Measurements from ENCODE around the gene ATG7.

The ATG7 gene

DNA sequence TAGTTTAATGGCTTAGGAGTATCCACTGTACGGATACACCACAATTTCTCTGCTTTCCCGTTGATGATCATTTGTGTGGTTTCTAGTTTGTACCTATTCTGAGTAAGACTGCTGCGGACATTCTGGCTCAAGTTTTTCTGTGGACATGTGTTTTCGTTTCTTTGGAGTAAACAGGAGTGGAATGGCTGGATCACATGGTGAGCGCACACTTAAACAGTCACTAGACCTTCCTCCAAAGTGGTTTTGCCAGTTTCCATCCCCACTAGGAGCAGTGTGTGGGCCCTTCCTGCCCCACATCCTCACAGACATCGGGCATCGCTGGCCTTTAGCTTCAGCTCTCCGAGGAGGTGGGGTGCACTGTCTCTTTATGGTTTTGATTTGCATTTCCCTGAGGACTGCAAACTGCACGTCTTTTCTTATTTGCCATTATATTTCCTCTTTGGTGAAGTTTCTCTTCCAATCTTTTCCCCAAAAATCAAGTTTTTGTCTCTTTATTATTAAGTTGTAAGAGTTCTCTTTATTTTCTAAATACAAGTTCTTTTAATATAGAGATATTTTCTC lies 277.5 kb downstream of the ATG7 start:
- no peak for DNase-seq (ENCODE audit: insufficient read length)

DNA sequence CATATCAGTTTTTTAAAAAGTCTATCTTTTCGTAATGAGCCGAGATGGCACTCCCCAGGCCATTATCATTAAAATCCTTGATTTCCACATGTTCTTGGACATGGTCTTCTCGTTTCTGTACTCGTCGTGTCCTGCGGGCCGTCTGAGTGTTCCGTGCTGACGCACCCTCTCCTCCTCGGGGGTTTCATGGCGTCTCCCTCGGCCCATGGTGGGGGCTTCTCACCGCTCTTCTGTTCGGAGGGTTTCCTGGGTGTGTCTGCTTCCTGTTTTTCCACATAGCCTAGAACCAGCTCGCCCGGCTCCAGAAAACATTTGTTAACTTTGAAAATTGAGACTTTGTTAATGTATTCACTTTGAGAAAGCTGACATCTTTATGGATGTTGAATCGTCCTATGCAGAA lies 278.8 kb downstream of the ATG7 start:
- TF ChIP-seq POLR2A (IDR thresholded peaks at IDR 0.05; ENCODE audit: low read depth, low read length) (no peak), TAF1 (IDR thresholded peaks at IDR 0.05; ENCODE audit: borderline replicate concordance, low read depth, low read length) (no peak), POLR2AphosphoS5 (IDR thresholded peaks at IDR 0.05; ENCODE audit: low read depth, low read length) (no peak)
- no peak for DNase-seq (ENCODE audit: insufficient read length)
- no peak for FAIRE-seq

More for the DNA sequence above, 277.5 kb downstream of the ATG7 start:
- TF ChIP-seq TAF1 (IDR thresholded peaks at IDR 0.05; ENCODE audit: borderline replicate concordance, low read depth, low read length), result no peak
- TF ChIP-seq POLR2AphosphoS5 (IDR thresholded peaks at IDR 0.05; ENCODE audit: low read depth, low read length), result no peak
- no peak for TF ChIP-seq POLR2A (IDR thresholded peaks at IDR 0.05; ENCODE audit: low read depth, low read length)
- FAIRE-seq, result no peak

DNA sequence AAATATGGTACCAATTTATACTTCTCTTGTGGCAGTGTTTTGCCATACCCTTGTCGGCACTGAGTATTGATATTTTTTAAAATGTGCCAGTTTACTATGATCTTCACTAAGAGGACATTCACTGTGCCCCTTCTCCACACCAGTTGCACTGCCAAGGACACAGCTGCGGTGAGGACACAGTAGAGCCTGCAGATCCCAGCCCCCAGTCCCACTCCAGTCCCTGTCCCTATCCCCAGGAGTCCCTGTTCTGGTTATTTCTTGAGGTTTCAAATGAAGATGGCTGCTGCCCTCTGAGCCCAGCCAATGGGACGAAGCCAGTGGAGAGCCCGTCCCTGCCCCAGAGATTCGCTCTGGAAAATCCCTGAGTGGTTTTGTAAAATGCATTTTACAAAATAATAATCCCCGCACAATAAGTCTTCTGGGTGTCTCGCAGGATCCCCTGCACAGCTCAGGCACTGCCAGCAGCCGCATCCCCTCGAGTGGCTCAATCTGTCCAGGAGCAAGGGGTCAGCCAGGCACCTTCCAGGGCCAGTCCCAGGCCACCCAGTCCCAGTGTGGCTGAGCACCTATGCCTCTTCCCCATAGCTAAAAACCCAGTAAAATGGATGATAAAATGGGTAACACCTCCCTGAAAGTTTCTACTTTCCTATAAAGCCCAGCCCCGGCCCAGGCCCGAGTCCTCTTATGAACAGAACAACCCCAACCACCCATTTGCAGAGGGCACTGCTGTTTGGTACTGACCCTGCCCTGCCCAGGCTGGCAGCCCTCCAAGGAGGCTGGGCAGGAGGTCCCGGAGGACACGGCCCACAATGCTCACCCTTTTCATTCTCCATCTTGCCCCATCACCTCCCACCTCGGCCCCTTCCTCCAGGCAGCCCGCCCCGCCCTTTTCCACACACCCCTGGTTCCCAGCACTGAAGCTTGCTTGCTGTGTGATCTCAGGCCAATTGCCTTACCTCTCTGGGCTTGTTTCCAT lies 280.4 kb downstream of the ATG7 start:
- TF ChIP-seq POLR2A (IDR thresholded peaks at IDR 0.05; ENCODE audit: low read depth, low read length) (no peak), POLR2AphosphoS5 (IDR thresholded peaks at IDR 0.05; ENCODE audit: low read depth, low read length) (no peak), TAF1 (IDR thresholded peaks at IDR 0.05; ENCODE audit: borderline replicate concordance, low read depth, low read length) (no peak)
- DNase-seq (ENCODE audit: insufficient read length), result no peak

DNA sequence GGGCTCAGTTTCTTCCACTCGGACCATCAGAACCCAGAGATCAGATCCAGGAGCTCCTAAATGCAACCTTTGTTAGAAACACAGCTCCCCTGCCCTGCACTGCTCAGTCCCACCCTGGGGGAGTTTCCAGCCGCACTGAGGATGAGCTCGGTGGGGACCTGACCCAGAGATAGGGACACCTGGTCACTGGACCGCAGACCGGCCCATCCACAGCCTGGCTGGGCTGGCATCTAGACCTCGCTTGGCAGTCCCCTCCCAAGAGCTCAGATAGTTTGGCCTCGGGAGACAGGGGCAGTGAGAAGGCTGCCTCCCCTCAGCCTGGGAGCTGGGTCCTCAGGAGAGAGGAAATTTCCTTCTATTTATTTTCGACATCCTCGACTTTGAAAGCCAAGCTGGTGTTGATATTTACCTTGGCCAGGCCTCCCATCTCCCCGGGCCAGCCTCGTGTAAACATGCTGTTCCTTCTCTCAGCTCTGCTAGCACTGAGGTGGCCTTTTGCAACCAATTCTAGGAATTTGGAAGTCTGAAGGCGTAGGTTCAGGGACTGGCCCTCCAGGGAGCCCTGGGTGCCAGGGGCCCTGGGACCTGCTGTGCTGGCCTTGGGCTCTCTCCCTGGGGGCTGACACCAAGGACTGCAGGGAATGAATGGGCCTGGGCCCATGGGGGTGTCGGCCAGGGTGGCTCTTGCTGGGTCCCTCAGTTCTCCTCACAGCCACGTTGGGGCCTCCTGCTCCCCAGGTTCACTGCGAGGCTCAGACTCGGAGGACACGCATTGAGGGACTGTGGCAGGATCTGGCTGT lies 281.4 kb downstream of the ATG7 start:
- TF ChIP-seq POLR2AphosphoS5 (IDR thresholded peaks at IDR 0.05; ENCODE audit: low read depth, low read length), result no peak
- TF ChIP-seq POLR2A (IDR thresholded peaks at IDR 0.05; ENCODE audit: low read depth, low read length), result no peak
- no peak for TF ChIP-seq TAF1 (IDR thresholded peaks at IDR 0.05; ENCODE audit: borderline replicate concordance, low read depth, low read length)
- FAIRE-seq, result no peak
- no peak for DNase-seq (ENCODE audit: insufficient read length)

More for the DNA sequence above, 280.4 kb downstream of the ATG7 start:
- no peak for FAIRE-seq

DNA sequence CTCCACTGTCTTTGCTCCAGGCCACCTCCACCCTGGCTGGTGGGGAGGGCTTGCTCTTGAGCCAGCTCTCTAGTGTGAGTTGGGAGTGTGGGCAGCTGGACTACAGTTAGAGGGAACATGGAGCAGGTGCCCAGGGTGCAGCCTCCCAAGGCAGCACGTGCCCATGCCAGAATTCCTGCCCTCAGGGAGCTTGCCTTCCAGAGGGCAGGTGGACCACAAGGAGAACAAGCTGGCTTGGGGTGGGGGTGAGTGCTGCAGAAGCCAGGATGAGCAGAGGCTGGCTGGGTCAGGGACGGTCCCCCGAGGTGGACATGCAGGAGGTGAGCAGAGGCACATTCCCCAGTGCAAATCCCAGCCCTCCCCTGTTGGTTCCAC lies 282.0 kb downstream of the ATG7 start:
- DNase-seq (ENCODE audit: insufficient read length), result no peak
- no peak for TF ChIP-seq TAF1 (IDR thresholded peaks at IDR 0.05; ENCODE audit: borderline replicate concordance, low read depth, low read length)
- TF ChIP-seq POLR2A (IDR thresholded peaks at IDR 0.05; ENCODE audit: low read depth, low read length), result no peak
- no peak for TF ChIP-seq POLR2AphosphoS5 (IDR thresholded peaks at IDR 0.05; ENCODE audit: low read depth, low read length)
- no peak for FAIRE-seq

DNA sequence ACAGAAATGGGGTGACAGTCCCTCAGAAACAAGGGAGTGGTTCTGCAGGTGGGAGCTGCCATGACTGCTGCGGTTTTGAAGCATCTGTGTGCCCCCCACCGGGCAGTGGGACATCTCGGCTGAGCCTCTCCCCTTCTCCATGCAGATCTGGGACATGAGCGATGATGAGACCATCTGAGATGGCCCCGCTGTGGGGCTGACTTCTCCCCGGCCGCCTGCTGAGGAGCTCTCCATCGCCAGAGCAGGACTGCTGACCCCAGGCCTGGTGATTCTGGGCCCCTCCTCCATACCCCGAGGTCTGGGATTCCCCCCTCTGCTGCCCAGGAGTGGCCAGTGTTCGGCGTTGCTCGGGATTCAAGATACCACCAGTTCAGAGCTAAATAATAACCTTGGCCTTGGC lies 282.5 kb downstream of the ATG7 start:
- FAIRE-seq (no peak), DNase-seq (ENCODE audit: insufficient read length) (no peak)
- TF ChIP-seq POLR2A (IDR thresholded peaks at IDR 0.05; ENCODE audit: low read depth, low read length) (no peak), POLR2AphosphoS5 (IDR thresholded peaks at IDR 0.05; ENCODE audit: low read depth, low read length) (no peak), TAF1 (IDR thresholded peaks at IDR 0.05; ENCODE audit: borderline replicate concordance, low read depth, low read length) (no peak)

DNA sequence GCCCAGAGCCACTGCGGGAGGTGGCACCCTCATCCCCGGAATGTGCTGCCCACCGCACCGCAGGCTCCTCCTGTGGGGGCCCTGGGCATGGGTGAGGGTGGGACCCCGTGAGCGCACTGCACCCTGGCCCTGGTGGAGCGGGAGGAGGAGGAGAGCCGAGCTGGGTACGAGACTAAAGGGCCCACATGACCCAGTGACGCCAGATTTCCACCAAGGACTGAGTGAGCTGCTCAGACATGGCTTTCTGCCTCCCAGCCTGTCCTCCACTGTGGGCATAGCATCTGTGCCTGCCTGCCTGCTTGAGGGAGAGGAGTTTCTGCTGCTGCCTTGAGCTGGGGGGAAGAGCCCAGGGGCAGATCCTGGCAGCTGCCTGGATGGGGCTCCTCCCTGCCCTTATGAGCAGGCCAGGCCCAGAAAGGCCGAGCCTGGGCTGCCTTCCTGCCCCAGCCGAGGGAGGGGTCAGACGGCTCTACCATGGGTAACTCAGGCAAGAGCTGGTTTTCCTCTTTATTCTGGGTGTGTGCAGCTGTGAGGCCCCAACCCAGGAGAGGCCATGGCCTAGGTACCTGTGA lies 283.1 kb downstream of the ATG7 start:
- FAIRE-seq, result no peak
- DNase-seq (ENCODE audit: insufficient read length), result no peak
- TF ChIP-seq TAF1 (IDR thresholded peaks at IDR 0.05; ENCODE audit: borderline replicate concordance, low read depth, low read length) (no peak), POLR2AphosphoS5 (IDR thresholded peaks at IDR 0.05; ENCODE audit: low read depth, low read length) (0 out of 2 replicates have a peak, but pooled peaks have one; percentile 25), POLR2A (IDR thresholded peaks at IDR 0.05; ENCODE audit: low read depth, low read length) (peak; percentile 22; the same call in 1 of the 2 replicates)

DNA sequence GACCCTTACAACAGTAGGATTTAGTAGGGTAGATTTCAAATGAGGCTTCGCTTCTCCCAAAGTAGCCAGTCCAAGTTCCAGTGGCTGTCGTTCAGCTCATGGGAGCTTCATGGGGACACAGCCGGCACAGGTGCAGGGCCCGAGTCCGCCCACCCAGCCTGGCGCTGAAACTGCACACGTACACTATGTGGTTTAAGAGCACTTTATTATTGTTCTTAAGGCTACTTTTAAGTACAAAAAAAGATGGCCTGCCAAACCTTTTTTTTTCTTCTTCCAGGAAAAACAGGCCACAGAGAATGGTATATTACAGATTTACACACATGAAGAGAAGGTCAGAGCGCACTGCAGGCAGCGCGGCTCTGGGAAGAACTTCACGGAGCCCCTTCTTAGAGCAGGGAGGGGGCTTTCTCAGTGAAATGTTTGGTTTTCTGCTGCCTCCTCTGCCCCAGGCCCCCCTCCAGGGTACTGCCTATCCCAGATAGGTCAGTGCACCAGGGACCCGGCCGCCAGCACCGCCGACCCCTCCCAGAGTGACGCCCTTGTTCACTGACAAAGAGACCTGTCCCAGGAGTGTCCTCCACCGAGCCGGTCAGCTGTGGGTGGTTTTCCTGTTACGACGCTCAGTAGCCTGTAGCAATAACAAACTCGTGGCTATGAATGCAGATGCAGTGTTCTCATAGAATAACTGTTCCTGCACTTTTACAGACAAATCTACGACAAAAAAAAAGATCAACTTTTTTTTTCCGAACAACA lies 283.9 kb downstream of the ATG7 start:
- no peak for DNase-seq (ENCODE audit: insufficient read length)
- no peak for TF ChIP-seq POLR2A (IDR thresholded peaks at IDR 0.05; ENCODE audit: low read depth, low read length)
- no peak for TF ChIP-seq POLR2AphosphoS5 (IDR thresholded peaks at IDR 0.05; ENCODE audit: low read depth, low read length)
- no peak for TF ChIP-seq TAF1 (IDR thresholded peaks at IDR 0.05; ENCODE audit: borderline replicate concordance, low read depth, low read length)
- FAIRE-seq, result no peak

DNA sequence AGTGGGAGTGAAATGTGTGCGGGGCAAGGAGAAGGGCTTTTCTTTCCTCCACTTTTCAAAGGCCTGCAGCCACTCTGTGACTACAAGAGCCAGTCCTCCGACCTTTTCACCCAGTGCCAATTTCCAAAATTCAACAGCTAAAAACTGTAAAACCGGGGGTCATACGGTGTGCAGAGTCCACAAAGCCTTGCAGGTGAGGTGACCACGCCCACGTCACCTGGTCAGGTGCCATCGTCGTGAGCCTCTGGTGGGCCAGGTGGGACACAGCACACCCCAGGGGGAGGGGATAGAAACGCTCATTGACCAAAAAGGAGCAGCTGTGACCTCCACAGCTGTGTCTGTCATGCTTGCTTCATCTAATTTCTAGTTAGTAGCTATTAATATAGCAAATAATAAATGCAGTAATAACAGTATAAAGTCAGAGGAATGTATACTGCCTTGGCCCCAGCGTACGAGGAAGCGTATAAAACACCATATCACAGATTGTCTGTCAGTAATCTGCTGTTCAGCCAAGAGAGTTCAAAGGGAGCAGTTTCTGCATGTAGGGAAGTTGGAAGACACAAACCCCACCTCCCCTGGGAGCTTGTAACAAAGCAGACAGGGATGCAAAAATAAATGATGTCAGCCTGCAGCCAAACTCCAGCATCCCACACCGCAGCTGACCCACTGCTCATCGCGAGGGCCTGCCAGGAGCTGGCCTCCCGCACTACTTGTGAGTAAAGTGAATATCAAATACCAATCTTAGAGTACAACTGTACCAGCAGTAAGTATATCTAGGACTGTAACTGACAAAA lies 284.9 kb downstream of the ATG7 start:
- TF ChIP-seq TAF1 (IDR thresholded peaks at IDR 0.05; ENCODE audit: borderline replicate concordance, low read depth, low read length) (no peak), POLR2AphosphoS5 (IDR thresholded peaks at IDR 0.05; ENCODE audit: low read depth, low read length) (no peak), POLR2A (IDR thresholded peaks at IDR 0.05; ENCODE audit: low read depth, low read length) (no peak)
- no peak for DNase-seq (ENCODE audit: insufficient read length)
- FAIRE-seq, result no peak

DNA sequence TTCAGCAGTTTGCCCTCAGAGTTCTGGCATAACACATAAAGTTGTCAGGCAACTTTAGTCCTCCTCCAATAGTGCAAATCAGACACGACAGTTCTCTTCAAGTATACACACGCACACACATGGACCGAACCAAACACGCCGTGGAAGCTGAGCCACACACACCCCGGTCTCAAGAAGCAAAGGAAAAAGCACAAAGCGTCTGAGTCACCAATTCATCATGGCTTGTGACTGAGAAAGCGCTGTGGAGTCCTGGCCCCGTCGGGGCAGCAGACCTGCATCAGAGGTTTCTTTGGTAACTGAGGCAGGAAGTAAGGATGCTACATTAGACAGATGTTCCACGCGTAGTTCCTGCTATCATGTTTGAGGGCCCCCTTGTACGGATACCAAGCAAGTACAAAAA lies 285.8 kb downstream of the ATG7 start:
- FAIRE-seq (no peak), DNase-seq (ENCODE audit: insufficient read length) (no peak)
- TF ChIP-seq TAF1 (IDR thresholded peaks at IDR 0.05; ENCODE audit: borderline replicate concordance, low read depth, low read length) (no peak), POLR2AphosphoS5 (IDR thresholded peaks at IDR 0.05; ENCODE audit: low read depth, low read length) (no peak), POLR2A (IDR thresholded peaks at IDR 0.05; ENCODE audit: low read depth, low read length) (no peak)

Data from GM12892 (cell line).